Panc1 (cell line): Measurements from ENCODE around the gene DDX25.
"Not testable (repeated sequence)": the region's sequence is repeated elsewhere in the genome, so short reads cannot be mapped to it uniquely, and the experiment has no call there.

Experiments used
- CTCF ChIP-seq: fragments of 450-650 bp; IDR thresholded peaks from 2 replicates; pipeline ENCODE4 v1.5.1; 2017; ENCODE audit warnings: mild to moderate bottlenecking
- POLR2AphosphoS5 ChIP-seq: IDR thresholded peaks from 2 replicates; pipeline ENCODE4 v1.6.1; 2012; ENCODE audit warnings: mild to moderate bottlenecking, low read depth, low read length, moderate library complexity
- TCF7L2 ChIP-seq: IDR thresholded peaks from 2 replicates; pipeline ENCODE4 v1.6.1; 2011; ENCODE audit warnings: mild to moderate bottlenecking, low read depth, low read length, inconsistent platforms
- TF ChIP-seq, protein P1 (sequence below), 2 experiments: IDR thresholded peaks; 2 replicates each; pipeline ENCODE4 v1.6.1; 2011 to 2012; ENCODE audit warnings: low read depth in 2 of 2, control low read depth in 1 of 2, low read length in 1 of 2, mild to moderate bottlenecking in 1 of 2, moderate library complexity in 1 of 2; ENCODE audit not compliant: insufficient read depth in 1 of 2

- TF ChIP-seq CTCF, TCF7L2, POLR2AphosphoS5: not testable (repeated sequence)
- TF ChIP-seq, protein P1, sequence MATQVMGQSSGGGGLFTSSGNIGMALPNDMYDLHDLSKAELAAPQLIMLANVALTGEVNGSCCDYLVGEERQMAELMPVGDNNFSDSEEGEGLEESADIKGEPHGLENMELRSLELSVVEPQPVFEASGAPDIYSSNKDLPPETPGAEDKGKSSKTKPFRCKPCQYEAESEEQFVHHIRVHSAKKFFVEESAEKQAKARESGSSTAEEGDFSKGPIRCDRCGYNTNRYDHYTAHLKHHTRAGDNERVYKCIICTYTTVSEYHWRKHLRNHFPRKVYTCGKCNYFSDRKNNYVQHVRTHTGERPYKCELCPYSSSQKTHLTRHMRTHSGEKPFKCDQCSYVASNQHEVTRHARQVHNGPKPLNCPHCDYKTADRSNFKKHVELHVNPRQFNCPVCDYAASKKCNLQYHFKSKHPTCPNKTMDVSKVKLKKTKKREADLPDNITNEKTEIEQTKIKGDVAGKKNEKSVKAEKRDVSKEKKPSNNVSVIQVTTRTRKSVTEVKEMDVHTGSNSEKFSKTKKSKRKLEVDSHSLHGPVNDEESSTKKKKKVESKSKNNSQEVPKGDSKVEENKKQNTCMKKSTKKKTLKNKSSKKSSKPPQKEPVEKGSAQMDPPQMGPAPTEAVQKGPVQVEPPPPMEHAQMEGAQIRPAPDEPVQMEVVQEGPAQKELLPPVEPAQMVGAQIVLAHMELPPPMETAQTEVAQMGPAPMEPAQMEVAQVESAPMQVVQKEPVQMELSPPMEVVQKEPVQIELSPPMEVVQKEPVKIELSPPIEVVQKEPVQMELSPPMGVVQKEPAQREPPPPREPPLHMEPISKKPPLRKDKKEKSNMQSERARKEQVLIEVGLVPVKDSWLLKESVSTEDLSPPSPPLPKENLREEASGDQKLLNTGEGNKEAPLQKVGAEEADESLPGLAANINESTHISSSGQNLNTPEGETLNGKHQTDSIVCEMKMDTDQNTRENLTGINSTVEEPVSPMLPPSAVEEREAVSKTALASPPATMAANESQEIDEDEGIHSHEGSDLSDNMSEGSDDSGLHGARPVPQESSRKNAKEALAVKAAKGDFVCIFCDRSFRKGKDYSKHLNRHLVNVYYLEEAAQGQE (IDR thresholded peaks at IDR 0.05; ENCODE audit: insufficient read depth in 1 of 2, low read depth in 2 of 2, low read length in 1 of 2): not testable (repeated sequence)
These were observed 39.0 kb upstream of the DDX25 start for GRCh38 chr11:125865354-125865753.
